SW 1271 (cell line): ENCODE measurements around the gene MIPEP.
"Not testable (repeated sequence)": the region's sequence is repeated elsewhere in the genome, so short reads cannot be mapped to it uniquely, and the experiment has no call there.

Experiments
- DNase-seq, 2 experiments: peaks; one replicate each; lab custom pipeline; 2025; lab: John Stamatoyannopoulos, UW

Gene MIPEP

DNA sequence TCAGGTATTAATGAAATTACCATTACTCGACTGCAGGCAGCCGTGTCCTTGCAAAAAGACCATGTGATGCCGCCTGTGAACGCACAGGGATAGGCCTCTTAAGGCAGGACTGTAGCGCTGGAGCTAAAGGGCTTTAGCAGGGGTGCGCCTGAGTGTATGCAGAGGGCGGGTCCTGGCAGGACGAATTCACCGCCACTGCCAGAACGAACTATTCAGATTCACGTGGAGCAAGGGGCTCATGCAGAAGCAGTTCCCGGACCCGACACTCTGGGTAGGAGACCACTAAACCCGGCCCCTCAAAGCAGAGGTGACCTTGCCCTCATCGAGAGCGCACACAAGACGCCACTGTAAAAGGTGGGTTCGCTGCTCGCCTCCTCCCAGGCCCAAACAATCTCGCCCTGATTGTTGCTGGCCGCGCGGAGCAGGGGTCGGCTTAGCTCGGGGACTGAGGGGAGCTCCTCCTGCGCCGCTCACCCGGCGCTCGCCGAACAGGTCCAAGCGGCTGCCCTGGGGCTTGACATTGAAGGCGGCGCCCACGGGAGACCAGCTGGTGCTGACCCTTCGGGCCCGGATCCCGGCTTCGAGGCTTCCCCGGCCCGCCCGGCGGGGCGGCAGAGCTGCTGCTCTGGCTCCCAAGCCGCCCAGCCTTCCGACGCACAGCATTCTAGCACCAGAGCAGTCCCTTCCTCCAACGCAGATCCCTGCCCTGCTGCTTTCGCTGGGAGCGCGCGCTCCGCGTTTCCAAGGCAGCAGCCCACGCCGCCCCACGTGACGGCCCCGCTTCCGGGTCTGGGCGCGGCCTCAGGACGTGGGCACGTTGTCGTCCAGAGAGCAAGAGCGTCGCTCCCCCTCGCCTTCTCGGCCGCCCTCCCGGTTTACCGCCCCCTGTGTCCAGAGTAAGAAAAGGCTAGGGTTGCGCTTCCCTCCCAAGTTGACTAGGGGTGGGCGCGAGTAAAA is at the start of gene MIPEP:
MIPEP (minus strand) TSS at position 743 of the 957 bp plus-strand sequence; CDS start at position 663, 80 bp downstream.
- peak; percentile 86 to 89 for DNase-seq

DNA sequence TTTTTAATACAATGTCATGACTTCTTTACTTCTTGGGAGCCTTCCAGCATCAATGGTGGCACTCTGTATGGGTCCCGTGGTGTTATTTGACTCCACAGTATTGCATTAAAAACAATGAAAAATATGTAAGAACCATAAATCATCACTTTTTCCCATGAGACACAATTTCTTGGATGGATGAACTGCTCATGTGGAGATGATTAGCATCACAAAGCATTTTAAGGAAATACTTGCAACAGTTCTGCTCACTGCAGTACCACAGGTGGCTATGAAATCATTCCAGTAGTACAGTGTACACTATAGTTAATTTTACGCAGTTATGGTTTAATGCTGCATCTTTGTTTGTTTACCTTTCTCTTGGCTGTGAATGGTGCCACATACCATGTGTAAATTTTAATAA is 45.3 kb upstream of the MIPEP start:
- no peak for DNase-seq

DNA sequence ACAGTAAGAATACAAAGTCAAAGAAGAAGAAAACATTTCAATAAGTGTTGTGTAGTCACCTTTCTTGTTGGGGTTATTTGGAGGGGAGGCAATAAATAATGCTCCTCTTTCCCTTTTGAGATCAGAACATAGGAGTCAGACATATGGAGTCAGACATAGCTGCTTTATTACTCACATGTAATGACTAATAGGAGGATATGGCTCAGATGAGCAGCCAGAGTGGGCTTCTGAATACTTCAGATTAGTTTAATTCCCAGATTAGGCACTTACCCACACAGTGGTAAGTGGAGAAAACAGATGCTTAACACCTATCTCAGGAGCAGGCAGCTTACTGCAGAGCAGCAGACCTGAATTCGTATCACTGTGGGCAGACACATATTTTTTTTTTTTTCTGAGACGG is 39.8 kb upstream of the MIPEP start:
- DNase-seq, result peak in 1 of 2 experiments; percentile 57

DNA sequence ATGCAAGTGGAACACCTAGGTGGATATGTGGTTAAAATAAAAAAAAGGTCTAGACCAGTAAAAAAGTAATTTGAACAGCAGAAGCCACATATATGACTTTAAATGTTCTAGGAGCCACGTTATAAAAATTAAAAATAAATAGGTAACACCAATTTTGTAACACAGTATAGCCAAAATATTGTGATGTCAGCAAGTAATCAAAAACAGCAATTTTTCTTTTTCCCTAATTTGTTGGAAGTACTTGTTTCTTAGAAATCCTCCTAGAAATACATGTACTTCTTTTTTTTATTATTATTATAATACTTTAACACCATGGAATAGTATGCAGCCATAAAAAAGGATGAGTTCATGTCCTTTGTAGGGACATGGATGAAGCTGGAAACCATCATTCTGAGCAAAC is 33.8 kb upstream of the MIPEP start:
- DNase-seq, result no peak

DNA sequence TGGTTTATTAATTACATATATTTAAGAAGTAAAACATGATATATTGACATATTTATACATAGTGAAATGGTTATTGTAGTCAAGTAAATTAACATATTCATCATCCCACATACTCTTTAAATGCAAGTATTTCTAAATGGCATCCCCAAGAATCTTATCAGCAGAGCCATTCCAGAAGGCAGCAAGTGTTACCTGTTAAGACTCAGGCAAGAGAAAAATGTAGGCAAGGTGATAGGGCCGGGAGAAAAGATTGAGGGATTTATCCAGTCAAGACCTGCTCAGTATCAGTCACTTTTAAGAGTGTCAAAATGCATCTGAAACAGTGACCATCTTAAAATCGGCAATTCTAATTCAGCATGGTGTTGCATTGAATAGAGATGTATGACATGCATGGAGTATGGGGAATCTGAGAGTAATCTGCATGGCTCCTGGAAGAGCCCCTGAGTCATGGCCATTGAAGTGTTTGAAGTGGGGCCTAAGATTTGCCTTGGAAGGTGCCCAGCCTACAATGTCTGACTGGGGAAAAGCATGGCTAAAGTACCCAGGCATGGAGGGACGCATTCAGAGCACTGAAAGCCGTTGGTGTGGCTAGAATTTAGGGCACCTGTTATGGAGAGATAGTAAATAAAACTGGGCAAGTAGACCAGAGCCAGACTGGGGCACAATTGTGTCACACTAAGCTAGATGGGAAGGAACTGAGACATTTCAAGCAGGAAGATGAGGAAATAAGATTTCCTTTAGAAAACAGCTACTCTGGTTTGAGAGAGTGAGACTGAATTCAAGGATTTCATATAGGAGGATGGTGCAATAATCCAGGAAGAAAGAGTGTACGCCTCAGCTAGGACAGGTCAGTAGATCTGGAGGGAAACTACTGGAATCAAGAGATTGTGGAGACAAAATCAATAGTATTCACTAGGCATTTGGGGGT is 33.1 kb upstream of the MIPEP start:
- DNase-seq, result no peak

DNA sequence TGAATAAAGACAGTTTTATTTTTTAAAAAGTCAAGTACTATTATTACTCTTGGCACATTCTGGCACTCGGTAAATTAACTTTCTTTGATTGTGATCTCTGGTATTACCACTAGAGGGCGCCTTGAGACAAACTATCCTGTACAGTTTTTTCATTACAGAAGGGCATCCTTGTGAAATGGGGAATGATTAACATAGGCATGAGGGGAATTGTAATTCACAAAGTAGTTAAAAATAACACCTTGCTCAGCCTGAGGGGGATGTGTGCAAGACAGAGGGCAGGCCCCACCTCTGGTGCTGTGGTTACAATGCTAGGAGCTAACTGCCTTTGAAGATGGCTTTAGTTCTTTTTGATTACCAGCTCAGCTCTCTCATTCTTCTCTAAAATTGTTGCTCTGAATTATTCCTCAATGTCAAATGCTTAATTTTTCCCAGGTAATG is 32.3 kb upstream of the MIPEP start:
- DNase-seq, result peak in 1 of 2 experiments; percentile 35

DNA sequence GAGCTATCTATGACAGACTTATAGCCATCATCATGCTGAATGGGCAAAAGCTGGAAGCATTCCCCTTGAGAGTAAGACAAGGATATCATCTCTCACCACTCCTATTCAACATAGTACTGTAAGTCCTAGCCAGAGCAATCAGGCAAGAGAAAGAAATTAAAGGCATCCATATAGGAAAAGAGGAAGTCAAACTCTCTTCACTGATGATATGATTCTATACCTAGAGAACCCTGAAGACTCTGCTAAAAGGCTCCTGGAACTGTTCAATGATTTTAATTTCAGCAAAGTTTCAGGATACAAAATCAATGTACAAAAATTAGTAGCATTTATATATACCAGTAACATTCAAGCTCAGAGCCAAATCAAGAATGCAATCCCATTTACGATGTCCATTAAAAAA is 29.8 kb upstream of the MIPEP start:
- DNase-seq, result no peak

DNA sequence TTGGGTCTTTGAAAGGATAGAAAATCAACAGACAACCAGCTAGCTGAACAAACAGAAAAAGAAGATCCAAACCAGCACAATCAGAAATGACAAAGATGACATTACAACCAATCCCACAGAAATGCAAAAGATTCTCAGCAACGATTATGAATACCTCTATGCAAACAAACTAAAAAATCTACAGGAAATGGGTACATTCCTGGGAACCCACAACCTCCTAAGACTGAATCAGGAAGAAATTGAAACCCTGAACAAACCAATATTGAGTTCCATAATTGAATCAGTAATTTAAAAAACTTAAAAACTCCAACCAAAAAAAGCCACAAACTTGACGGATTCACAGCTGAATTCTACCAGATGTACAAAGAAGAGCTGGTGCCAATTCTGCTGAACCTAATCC is 29.0 kb upstream of the MIPEP start:
- no peak for DNase-seq

DNA sequence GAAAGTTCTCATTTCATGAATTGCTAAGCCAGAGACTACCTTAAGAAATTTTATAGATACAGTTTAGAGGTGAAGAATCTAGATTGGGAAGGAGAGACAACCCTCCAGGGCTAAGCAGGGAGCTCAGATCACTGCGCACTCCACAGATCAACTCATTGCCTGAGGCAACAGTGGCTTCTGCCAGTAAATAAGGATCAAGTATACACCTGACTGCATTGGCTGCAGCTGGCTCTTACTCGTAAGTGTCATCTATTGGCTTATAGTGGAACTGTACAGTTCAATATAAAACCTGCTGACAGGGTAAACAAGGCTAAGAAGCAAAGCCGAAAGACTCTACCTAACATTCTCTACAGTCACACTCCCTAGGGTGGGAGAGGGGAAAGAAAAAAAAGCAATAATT is 26.1 kb upstream of the MIPEP start:
- peak in 1 of 2 experiments; percentile 13 for DNase-seq

DNA sequence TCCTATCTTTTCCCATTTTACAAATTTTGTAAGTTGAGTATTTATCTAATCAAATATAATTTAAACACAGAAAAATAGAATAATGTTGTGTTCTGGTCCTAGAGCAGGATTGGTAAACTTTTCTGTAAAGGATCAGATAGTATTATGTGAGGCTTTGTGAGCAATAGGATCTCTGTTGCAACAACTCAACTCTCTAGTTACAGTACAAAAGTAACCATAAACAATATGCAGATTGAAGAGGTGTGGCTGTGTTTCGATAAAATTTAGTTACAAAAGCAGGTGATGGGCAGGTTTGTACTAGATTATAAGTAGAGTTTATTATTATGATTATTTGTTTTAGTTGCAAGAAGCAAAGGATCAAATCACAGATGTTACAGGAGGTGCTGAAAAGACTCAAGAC is 23.3 kb upstream of the MIPEP start:
- no peak for DNase-seq

DNA sequence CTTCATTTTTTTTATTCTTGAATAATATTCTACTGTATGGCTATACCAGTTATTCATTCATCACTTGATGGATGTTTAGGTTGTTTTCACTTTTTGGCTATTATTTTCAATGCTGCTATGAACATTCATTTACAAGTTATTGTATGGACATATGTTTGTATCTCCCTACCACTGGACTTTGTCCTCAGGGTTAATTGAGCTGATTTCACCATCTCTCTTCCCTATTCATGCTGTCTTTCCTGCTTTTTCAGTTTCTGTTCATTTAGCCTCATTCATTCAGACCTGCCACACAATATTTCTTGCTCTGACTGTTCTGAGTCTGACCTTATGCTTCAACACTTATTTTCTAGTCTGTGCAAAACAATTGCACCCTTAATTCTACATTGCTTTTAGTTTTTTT is 20.4 kb upstream of the MIPEP start:
- DNase-seq, result no peak

DNA sequence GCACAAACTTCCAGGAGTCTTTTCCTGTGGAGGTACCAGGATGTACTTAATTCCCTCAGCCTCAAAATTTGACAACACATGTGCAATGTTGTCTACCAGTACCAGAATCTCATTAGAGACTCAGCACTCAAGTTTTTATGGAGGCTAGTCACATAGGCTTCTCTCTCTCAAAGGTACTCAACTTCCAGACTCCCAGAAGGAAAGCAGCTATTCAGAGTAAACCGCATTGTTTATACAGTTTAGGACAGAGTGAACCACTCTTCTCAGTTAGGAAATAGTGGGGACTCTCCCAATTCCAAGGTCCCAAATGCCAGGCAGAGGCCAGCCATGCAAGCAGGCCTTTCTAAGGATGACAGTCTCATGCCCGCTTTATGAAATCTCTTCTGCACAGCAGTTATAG is 16.6 kb upstream of the MIPEP start:
- DNase-seq, result no peak

DNA sequence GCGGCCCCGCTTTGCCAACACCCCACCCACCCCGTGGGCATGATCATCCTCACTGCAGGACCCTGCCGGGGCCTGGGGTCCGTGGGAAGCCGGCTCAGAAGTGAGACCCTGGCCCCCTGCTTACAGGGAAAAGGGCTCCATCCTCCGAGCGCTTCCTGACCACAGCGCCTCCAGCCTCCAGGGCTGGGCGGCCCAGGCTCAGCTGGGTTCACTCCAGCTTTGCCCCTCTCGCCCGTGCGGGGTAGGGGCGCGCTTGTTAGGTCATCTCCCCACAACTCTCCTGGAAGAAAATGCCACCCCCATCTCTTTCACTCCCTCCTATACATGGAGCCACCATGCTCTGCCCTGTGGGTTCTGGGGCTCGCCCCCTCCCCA is 14.7 kb upstream of the MIPEP start:
- DNase-seq, result no peak

DNA sequence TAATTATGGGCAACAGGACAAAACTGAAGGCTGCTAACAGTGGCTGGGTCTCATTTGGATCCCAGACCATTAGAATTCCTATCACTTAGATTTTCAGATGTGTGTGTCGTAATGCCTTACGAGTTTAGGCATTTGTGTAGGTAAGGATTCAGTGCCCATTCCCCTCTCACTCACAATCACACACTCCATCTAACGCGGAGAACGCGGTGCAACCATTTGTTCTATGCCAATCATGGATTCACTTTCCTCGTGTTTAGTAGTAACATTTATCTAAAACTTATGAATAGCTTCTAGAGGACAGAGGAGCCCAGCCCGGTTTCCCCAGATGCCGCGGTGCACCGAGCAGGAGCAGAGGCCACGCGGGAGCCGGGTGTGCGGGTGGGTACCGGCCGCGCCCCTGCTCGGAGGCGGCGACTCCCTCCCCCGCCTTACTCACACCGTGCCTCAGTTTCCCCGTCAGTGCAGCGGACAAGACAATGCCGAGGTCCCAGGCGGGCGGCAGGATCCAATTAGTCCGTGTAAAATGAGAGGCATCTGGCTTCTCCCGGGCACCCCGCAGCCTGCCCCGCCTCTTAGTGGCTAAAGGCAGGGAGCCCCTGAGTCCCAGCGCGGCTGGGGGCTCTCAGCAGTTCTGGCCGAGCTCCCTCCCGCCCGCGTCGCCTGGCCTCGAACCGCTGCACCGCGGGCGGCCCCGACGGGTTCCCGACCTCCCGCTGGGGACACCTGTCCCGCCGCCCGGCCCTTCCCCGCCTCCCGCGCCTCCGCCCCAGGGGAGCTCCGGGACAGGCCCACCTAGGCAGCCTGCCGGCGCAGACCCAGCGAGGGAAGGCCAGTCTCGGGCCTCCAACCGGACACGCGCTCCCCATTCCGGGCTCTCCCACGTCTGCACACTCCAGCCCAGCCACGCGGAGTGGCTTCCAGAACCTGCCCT is 14.0 kb upstream of the MIPEP start:
- no peak for DNase-seq

DNA sequence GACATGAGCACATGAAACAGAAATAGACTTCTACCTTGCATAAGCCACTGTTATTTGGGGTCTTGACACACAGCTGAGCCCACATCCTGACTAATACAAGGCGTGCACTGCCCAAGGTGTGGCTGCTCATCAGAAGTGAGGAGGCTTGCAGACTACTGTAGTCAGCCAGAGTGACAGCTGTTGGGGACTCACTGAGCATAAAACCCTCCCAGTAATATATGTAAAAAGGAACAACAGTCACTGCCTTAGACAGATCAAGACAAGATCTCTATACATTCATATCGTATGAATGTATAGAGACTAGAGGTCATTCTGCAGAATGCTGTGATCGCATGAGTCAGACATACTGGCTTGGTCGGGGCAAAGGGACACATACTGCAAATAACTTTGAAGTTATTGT is 12.2 kb upstream of the MIPEP start:
- DNase-seq, result no peak

DNA sequence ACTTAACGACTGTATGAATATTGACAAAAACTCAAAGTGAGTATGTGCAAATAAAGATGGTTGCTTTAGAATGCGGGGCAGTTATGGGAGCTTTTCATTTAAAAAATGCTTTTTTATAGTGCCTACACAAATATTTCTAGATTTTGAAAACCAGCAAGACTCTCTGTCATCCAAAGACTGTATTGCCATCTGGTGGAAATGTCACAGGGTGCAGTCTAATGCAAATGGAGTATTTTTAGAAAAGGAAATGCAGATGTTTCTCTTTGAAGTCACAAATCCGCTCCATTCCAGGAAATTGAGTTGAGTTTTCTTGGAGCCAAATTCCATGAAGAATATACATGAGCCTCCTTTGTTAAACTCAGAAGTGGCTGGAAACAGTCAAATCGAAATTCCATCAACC is 10.4 kb upstream of the MIPEP start:
- peak; percentile 3 to 30 for DNase-seq

DNA sequence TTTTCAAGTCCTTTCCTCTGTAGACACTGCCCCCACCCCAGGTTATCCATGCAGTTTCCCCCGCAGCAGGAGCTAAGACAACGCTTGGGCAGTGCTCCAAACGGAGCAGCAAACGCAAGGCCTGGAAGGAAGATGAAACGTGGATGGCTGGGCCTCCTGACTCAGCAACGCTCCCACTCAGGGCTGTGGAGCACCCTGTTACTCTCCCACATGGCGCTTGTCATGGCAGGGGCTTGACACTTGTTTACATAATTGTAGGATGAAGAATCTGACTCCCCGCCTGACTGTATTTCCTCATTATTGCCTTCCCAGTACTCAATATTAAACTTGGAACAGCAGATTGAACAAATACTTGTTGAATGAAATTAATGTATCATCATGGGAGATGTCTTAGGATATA is 8.9 kb upstream of the MIPEP start:
- DNase-seq, result no peak

DNA sequence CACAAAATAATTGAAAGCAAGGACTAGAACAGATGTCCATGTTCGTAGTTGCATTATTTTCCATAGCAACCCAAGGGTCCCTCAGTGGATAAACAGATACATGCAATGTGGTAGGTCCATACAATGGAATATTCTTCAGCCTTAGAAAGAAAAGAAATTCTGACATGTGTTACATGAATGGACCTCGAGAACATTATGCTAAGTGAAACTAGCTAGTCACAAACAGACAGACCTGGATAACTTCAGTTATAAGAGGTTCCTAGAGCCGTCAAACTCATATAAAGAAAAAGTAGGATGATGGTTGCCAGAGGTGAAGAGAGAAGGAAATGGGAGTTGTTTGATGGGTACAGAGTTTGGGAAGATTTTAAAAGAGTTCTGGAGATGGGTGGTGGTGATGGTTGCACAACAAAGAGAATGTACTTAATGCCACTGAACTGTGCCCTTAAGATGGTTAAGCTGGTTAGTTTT is 8.3 kb upstream of the MIPEP start, which contains the start of gene C1QTNF9B:
C1QTNF9B (minus strand) TSS at position 51 of the 468 bp plus-strand sequence.
- DNase-seq, result not testable (repeated sequence)

DNA sequence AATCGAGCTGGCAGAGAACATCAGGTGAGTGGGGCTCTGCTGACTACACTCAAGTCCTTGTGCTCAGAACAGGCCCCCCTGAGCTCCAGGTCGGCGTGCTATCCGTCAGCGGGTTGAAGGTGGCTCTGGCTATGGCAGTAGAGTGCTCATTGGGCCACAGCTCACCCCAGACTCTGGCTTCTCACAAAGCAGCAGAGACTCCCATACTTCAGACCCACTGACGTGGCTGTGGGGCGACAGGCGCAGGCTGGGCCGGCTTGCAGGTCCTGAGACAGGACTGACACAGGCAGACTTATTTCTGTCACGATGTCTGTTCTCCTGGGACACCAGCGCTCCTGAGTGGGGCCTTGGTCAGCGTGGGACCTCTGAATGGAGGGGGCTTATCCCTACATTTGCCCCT is 5.5 kb upstream of the MIPEP start:
- DNase-seq, result not testable (repeated sequence)

DNA sequence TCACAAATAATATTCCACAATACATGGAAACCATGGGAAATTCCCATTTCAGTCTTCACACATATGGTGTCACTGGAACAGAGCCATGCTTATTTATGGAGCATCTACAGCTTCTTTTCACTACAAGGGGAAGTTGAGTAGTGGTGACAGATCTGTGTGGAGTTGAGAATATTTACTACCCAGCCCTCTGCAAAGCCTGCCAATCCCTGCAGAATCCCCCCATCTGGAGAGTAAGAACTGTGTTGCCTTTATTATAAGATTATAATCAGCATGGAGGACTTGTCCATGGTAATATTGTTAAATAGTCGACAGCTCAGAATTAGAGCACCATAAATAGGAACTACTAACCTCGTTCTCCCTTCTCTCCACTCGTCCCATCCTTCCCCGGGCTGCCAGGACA is 4.6 kb upstream of the MIPEP start:
- not testable (repeated sequence) for DNase-seq
